Neuronal stem cell (in vitro differentiated cells): Measurements from ENCODE around the gene RPS19BP1. TPM values are rescaled to one million over a fixed set of nuclear protein-coding genes. Genes with fewer than 3 reads are reported as not detected.

Source experiments
- DNase-seq: peaks from one replicate; pipeline ENCODE4 v3.0.0-alpha.2; 2013; ENCODE audit warnings: low spot score
- H2AFZ ChIP-seq: one replicate; pipeline ENCODE4 v1.6.1; 2013; ENCODE audit warnings: mild to moderate bottlenecking, low read length, inconsistent platforms
- H2AK5ac ChIP-seq: 2 replicates; pipeline ENCODE4 v1.6.1; 2013; ENCODE audit warnings: low read depth, mild to moderate bottlenecking, inconsistent platforms, low read length, moderate library complexity, mixed read lengths
- H2BK120ac ChIP-seq: 2 replicates; pipeline ENCODE4 v1.6.1; 2013; ENCODE audit warnings: low read depth, mild to moderate bottlenecking, inconsistent platforms, low read length, moderate library complexity, mixed read lengths
- H2BK12ac ChIP-seq: one replicate; pipeline ENCODE4 v1.6.1; 2013; ENCODE audit warnings: low read length, inconsistent platforms
- H2BK15ac ChIP-seq: 2 replicates; pipeline ENCODE4 v1.6.1; 2013; ENCODE audit warnings: mild to moderate bottlenecking, low read length, inconsistent platforms, mixed read lengths
- H2BK5ac ChIP-seq: one replicate; pipeline ENCODE4 v1.6.1; 2013; ENCODE audit warnings: inconsistent platforms, mild to moderate bottlenecking, low read length, moderate library complexity
- H3K14ac ChIP-seq: one replicate; pipeline ENCODE4 v1.6.1; 2013; ENCODE audit warnings: low read length, inconsistent platforms
- H3K18ac ChIP-seq: 2 replicates; pipeline ENCODE4 v1.6.1; 2013; ENCODE audit warnings: low read length, inconsistent platforms
- H3K23ac ChIP-seq: 2 replicates; pipeline ENCODE4 v1.6.1; 2013; ENCODE audit warnings: low read depth, mild to moderate bottlenecking, mixed read lengths, low read length, inconsistent platforms; ENCODE audit not compliant: poor library complexity
- H3K27ac ChIP-seq: replicated peaks from 3 replicates; pipeline ENCODE4 v1.5.1; 2013; ENCODE audit warnings: low read length, inconsistent platforms
- H3K27me3 ChIP-seq, 3 experiments: 2 replicates each; pipeline ENCODE4 v1.6.1; 2013; ENCODE audit warnings: low read length in 3 of 3, mild to moderate bottlenecking in 2 of 3, inconsistent platforms in 1 of 3, low read depth in 1 of 3, mixed read lengths in 1 of 3, moderate library complexity in 1 of 3; ENCODE audit not compliant: control insufficient read depth in 3 of 3, insufficient read depth in 3 of 3
- H3K36me3 ChIP-seq, 2 donors: replicated peaks in 1 of 2; 2 replicates each; pipeline ENCODE4 v1.6.1; 2013; ENCODE audit warnings: low read length in 2 of 2; ENCODE audit not compliant: control insufficient read depth in 2 of 2, insufficient read depth in 2 of 2
- H3K4ac ChIP-seq: 2 replicates; pipeline ENCODE4 v1.6.1; 2013; ENCODE audit warnings: inconsistent platforms, mild to moderate bottlenecking, low read length, moderate library complexity
- H3K4me1 ChIP-seq, 2 donors: 1 replicate in 1 of 2; 2 replicates in 1 of 2; pipeline ENCODE4 v1.6.1; 2013; ENCODE audit warnings: low read length in 2 of 2, low read depth in 1 of 2; ENCODE audit not compliant: control insufficient read depth in 2 of 2, insufficient read depth in 1 of 2
- H3K4me2 ChIP-seq: one replicate; pipeline ENCODE4 v1.6.1; 2013; ENCODE audit warnings: mild to moderate bottlenecking, low read length, inconsistent platforms; ENCODE audit not compliant: insufficient read depth, poor library complexity, severe bottlenecking
- H3K4me3 ChIP-seq, 2 donors: 2 replicates each; pipeline ENCODE4 v1.5.1; 2013; ENCODE audit warnings: low read length in 2 of 2, mild to moderate bottlenecking in 2 of 2, inconsistent platforms in 1 of 2, moderate library complexity in 1 of 2
- H3K79me1 ChIP-seq: one replicate; pipeline ENCODE4 v1.6.1; 2013; ENCODE audit warnings: low read depth, mild to moderate bottlenecking, inconsistent platforms, low read length, moderate library complexity
- H3K9ac ChIP-seq: one replicate; pipeline ENCODE4 v1.6.1; 2013; ENCODE audit warnings: mild to moderate bottlenecking, low read depth, low read length, inconsistent platforms; ENCODE audit not compliant: poor library complexity
- H3K9me3 ChIP-seq, 2 donors: replicated peaks in 1 of 2; 2 replicates each; pipeline versions ENCODE3 to v1.6.1; 2013; ENCODE audit warnings: low read length in 2 of 2, mild to moderate bottlenecking in 2 of 2, inconsistent platforms in 1 of 2, low read depth in 1 of 2, mixed read lengths in 1 of 2, moderate library complexity in 1 of 2; ENCODE audit not compliant: control insufficient read depth in 2 of 2, insufficient read depth in 1 of 2
- H4K8ac ChIP-seq: one replicate; pipeline ENCODE4 v1.6.1; 2013; ENCODE audit warnings: low read depth, mild to moderate bottlenecking, inconsistent platforms, low read length, moderate library complexity
- H4K91ac ChIP-seq: one replicate; pipeline ENCODE4 v1.6.1; 2013; ENCODE audit warnings: low read length, low read depth, mild to moderate bottlenecking, inconsistent platforms; ENCODE audit not compliant: poor library complexity
- WGBS, 2 donors: extraction: QIAGEN DNeasy Blood & Tissue Kit; methylation state at CpG; one replicate each; pipeline ENCODE4 v1.1.7; 2013; ENCODE audit warnings: missing lambda C conversion rate in 2 of 2, mixed read lengths in 1 of 2; ENCODE audit not compliant: insufficient read length in 2 of 2, insufficient replicate concordance in 1 of 2; ENCODE audit errors: extremely low coverage in 2 of 2; 5-methylcytosine and 5-hydroxymethylcytosine counted together
- polyA plus RNA-seq, 2 experiments: library from polyadenylated mRNA; stranded (reverse); fragments of 200-250 nt; gene quantifications; one replicate each; pipeline ENCODE4 v1.2.3, GENCODE V29; 2013

The RPS19BP1 gene, protein sequence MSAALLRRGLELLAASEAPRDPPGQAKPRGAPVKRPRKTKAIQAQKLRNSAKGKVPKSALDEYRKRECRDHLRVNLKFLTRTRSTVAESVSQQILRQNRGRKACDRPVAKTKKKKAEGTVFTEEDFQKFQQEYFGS
- 48.7 TPM for polyA plus RNA-seq (2013, experiment 1 of 2)
- 48.2 TPM for polyA plus RNA-seq (2013, experiment 2 of 2)

GRCh38 chr22:39532215-39533073, at the start of gene RPS19BP1:
Gene RPS19BP1 (minus strand): TSS chr22:39532748. CDS start chr22:39532738, 10 bp downstream.
- Histone ChIP-seq H3K4ac (no peak within 1 kb of the TSS), H3K18ac (peak within 1 kb of the TSS; percentile 98), H3K14ac (no peak within 1 kb of the TSS), H2BK5ac (peak within 1 kb of the TSS; percentile 82), H3K27me3 (no peaks in the 10 kb centered on the region), H3K4me2 (peak within 1 kb of the TSS; percentile 90), H2AFZ (peak within 1 kb of the TSS; percentile 90), H4K91ac (no peak within 1 kb of the TSS), H3K23ac (peak within 1 kb of the TSS; percentile 94), H2BK15ac (peak within 1 kb of the TSS; percentile 79), H3K9ac (peak within 1 kb of the TSS; percentile 94), H3K27ac (peak within 1 kb of the TSS; percentile 42), H3K4me3 (peak within 1 kb of the TSS; percentile 84), H4K8ac (no peak within 1 kb of the TSS), H2BK120ac (no peak within 1 kb of the TSS), H3K4me1 (peaks cover 12 to 33% of the 10 kb centered on the region in 2 donors), H3K36me3 (peaks cover 16 to 41% of the 10 kb centered on the region in 2 donors), H2AK5ac (no peak within 1 kb of the TSS), H3K79me1 (peaks cover 14% of the 10 kb centered on the region), H2BK12ac (no peak within 1 kb of the TSS), H3K9me3 (no peaks in the 10 kb centered on the region)
- WGBS, 2 donors: no CpG with 5 or more reads among the region's 67 CpGs
- peak; percentile 99 for DNase-seq

GRCh38 chr22:39581303-39581702, 48.8 kb upstream of the RPS19BP1 start:
- Histone ChIP-seq H3K27me3 (peaks cover 0 to 19% (median 2%) of the 10 kb centered on the region in 3 experiments), H3K14ac (peak overlapping the region; percentile 73), H3K4ac (no peak overlapping the region), H2AFZ (no peak overlapping the region), H3K9ac (peak overlapping the region; percentile 54), H2BK15ac (peak overlapping the region; percentile 95), H2BK120ac (no peak overlapping the region), H3K18ac (peak overlapping the region; percentile 39), H4K8ac (no peak overlapping the region), H3K4me3 (peak overlapping the region in 1 of 2 donors; percentile 5), H3K4me1 (peaks cover 0 to 4% of the 10 kb centered on the region in 2 donors), H3K4me2 (no peak overlapping the region), H3K27ac (no peak overlapping the region), H4K91ac (no peak overlapping the region), H3K23ac (no peak overlapping the region), H2BK5ac (no peak overlapping the region), H3K9me3 (peaks cover 0 to 3% of the 10 kb centered on the region in 2 donors), H2BK12ac (no peak overlapping the region), H3K36me3 (no peaks in the 10 kb centered on the region), H3K79me1 (peaks cover 2% of the 10 kb centered on the region), H2AK5ac (peak overlapping the region; percentile 53)
- WGBS, 2 donors: no CpG with 5 or more reads among the region's 8 CpGs
- DNase-seq: no peak

DNA sequence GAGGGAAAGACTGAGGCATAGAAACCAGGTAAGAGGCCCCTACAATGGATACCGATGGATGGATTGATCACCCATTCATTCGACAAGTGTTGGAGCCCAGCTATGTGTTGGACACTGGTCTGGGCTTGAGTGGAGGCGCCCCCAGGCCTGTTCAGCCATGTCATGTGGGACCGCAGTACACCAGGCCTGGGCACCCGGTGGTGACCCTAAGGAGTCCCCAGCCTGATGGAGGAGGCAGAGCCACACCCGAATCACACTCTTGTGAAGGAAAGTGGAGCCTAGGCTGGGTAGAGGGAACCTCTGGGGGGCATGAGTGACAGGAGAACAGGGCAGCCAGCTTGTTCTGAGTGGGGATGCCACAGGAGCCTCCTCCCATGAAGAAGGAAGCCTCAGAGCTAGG, 48.2 kb upstream of the RPS19BP1 start:
- H3K4me2 ChIP-seq: no peak overlapping the region

DNA sequence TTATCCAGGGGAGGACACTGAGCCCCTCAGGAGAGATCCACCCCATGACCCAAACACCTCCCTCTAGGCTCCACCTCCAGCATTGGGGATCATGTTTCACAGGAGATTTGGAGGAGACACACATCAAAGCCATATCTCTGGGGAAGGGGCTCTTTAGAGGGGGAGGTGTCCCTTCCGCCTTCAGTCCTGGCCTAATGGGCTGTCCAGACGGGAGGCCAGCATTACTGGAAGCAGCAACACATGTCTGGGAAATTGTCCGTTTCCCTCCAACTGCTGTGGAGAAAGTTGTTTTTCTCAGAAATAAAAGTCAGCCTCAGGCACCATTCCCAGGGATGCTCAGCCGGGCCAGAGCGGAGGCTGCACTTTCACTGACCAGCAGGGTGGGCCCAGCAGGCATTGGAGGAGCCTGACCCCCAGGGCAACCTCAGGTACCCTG, 47.5 kb upstream of the RPS19BP1 start:
- no peak overlapping the region for H3K27ac ChIP-seq
- H3K4me1 ChIP-seq: peaks cover 0 to 4% of the 10 kb centered on the region in 2 donors
- peak overlapping the region; percentile 82 for H3K18ac ChIP-seq
- no peak overlapping the region for H2AFZ ChIP-seq
- H4K91ac ChIP-seq: no peak overlapping the region
- WGBS, 2 donors: no CpG with 5 or more reads among the region's 5 CpGs
- H3K14ac ChIP-seq: no peak overlapping the region
- no peak overlapping the region for H2BK12ac ChIP-seq
- H2BK5ac ChIP-seq: peak overlapping the region; percentile 12
- peaks cover 0 to 24% (median 2%) of the 10 kb centered on the region in 3 experiments for H3K27me3 ChIP-seq
- peak overlapping the region; percentile 53 for H2AK5ac ChIP-seq
- H3K4ac ChIP-seq: no peak overlapping the region
- no peak overlapping the region for H3K4me3 ChIP-seq
- H2BK120ac ChIP-seq: no peak overlapping the region
- H4K8ac ChIP-seq: no peak overlapping the region
- no peak overlapping the region for H3K4me2 ChIP-seq
- peaks cover 0 to 3% of the 10 kb centered on the region in 2 donors for H3K9me3 ChIP-seq
- DNase-seq: no peak
- H3K36me3 ChIP-seq: no peaks in the 10 kb centered on the region
- H3K79me1 ChIP-seq: peaks cover 2% of the 10 kb centered on the region
- H3K9ac ChIP-seq: no peak overlapping the region
- no peak overlapping the region for H2BK15ac ChIP-seq
- no peak overlapping the region for H3K23ac ChIP-seq

More for the DNA sequence above, 48.2 kb upstream of the RPS19BP1 start:
- no CpG with 5 or more reads among the region's 6 CpGs for WGBS, 2 donors
- H4K8ac ChIP-seq: no peak overlapping the region
- no peak overlapping the region for H2BK12ac ChIP-seq
- H2AK5ac ChIP-seq: peak overlapping the region; percentile 53
- peak overlapping the region; percentile 73 for H3K14ac ChIP-seq
- peak overlapping the region; percentile 39 for H3K18ac ChIP-seq
- H3K4ac ChIP-seq: no peak overlapping the region
- no peak overlapping the region for H2BK120ac ChIP-seq
- peak overlapping the region; percentile 12 for H2BK5ac ChIP-seq
- peak overlapping the region; percentile 54 for H3K9ac ChIP-seq
- H3K23ac ChIP-seq: no peak overlapping the region
- no peak overlapping the region for H4K91ac ChIP-seq
- H3K27me3 ChIP-seq: peaks cover 0 to 19% (median 2%) of the 10 kb centered on the region in 3 experiments
- H3K79me1 ChIP-seq: peaks cover 2% of the 10 kb centered on the region
- H2BK15ac ChIP-seq: peak overlapping the region; percentile 95
- no peaks in the 10 kb centered on the region for H3K36me3 ChIP-seq
- H3K9me3 ChIP-seq: peaks cover 0 to 3% of the 10 kb centered on the region in 2 donors
- no peak overlapping the region for H3K4me3 ChIP-seq
- no peak overlapping the region for H2AFZ ChIP-seq
- peaks cover 0 to 4% of the 10 kb centered on the region in 2 donors for H3K4me1 ChIP-seq
- DNase-seq: no peak
- H3K27ac ChIP-seq: no peak overlapping the region
